Measurements from ENCODE around the gene LZTR1. TPM values are rescaled to one million over a fixed set of nuclear protein-coding genes. Genes with fewer than 3 reads are reported as not detected.
"Not testable (repeated sequence)": the region's sequence is repeated elsewhere in the genome, so short reads cannot be mapped to it uniquely, and the experiment has no call there.

The LZTR1 gene
- polyA plus RNA-seq, 3 donors from 2014 or later = 8.1 to 18.4 (median 11.1) TPM

- not testable (repeated sequence) for H3K4me3 Mint-ChIP-seq, H3K36me3 Mint-ChIP-seq, H3K9me3 Mint-ChIP-seq, DNase-seq
- Mint-ChIP-seq H3K27ac (peak overlapping the region in 2 of 6 donors; percentile 26 to 34), H3K27me3 (ENCODE audit: low read depth in 3 of 3) (peaks cover 5 to 12% (median 8%) of the 10 kb centered on the region in 3 donors), H3K4me1 (peaks cover 18 to 22% of the 10 kb centered on the region in 2 donors)
Observed at GRCh38 chr22:21048448-21048847, 66.4 kb downstream of the LZTR1 start.

Other genes with a start within 250 kb of the LZTR1 start
- gene SERPIND1, start 208.2 kb upstream of the LZTR1 start, polyA plus RNA-seq = under 1 TPM in 1 of 3 donors, not detected in 2; 0.43 TPM
- 10 to 100 TPM; 31.5 to 80.0 (median 33.7) TPM for gene PI4KA, start 123.5 kb upstream of the LZTR1 start, polyA plus RNA-seq
- 10 to 100 TPM; 25.3 to 35.8 (median 35.7) TPM for gene SNAP29, start 123.3 kb upstream of the LZTR1 start, polyA plus RNA-seq
- gene CRKL, start 64.9 kb upstream of the LZTR1 start, polyA plus RNA-seq = 10 to 100 TPM; 26.7 to 50.7 (median 43.1) TPM
- gene AIFM3, start 15.0 kb upstream of the LZTR1 start, polyA plus RNA-seq = 1 to 10 TPM in 1 of 3 donors, under 1 TPM in 1, not detected in 1; 0.30 to 1.4 TPM
- gene THAP7, start 19.8 kb downstream of the LZTR1 start, polyA plus RNA-seq = 10 to 100 TPM; 28.9 to 41.4 (median 32.9) TPM
- not detected for gene P2RX6, start 32.9 kb downstream of the LZTR1 start, polyA plus RNA-seq
- not detected for gene SLC7A4, start 50.3 kb downstream of the LZTR1 start, polyA plus RNA-seq
- gene LRRC74B, start 63.6 kb downstream of the LZTR1 start, polyA plus RNA-seq = not detected

All from immature natural killer cell (primary cell).